ENCODE results near the gene RGS10.
"Not testable (repeated sequence)": the region's sequence is repeated elsewhere in the genome, so short reads cannot be mapped to it uniquely, and the experiment has no call there.

Gene RGS10

DNA sequence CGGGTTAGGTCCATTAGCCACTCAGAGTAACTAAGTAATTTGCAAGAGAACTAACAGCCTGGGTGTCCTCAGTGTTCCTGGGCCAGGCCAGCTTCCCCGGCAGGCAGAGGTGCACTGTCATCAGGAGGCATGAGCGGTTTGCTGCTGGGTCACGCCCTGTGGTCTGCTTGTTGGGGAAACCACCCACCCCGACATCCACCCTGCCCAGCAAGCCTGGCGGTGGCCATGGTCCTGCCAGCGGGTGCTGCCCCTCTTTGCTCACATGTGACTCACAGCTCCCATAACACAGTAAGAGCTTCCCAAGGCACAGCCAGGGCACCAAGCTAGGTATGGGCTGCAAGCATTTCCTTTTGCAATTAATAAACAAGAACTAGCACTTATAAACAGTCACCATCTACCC lies 75.9 kb downstream of the RGS10 start:
- no peaks in the 10 kb centered on the region for H3K9me3 Mint-ChIP-seq (ENCODE audit: low read depth)
- H3K27me3 Mint-ChIP-seq, result no peaks in the 10 kb centered on the region
- no peaks in the 10 kb centered on the region for H3K36me3 Mint-ChIP-seq
- peaks cover 10% of the 10 kb centered on the region for H3K4me1 Mint-ChIP-seq (ENCODE audit: low read depth)
- H3K4me3 Mint-ChIP-seq, result no peak overlapping the region
- H3K27ac Mint-ChIP-seq, result no peak overlapping the region

DNA sequence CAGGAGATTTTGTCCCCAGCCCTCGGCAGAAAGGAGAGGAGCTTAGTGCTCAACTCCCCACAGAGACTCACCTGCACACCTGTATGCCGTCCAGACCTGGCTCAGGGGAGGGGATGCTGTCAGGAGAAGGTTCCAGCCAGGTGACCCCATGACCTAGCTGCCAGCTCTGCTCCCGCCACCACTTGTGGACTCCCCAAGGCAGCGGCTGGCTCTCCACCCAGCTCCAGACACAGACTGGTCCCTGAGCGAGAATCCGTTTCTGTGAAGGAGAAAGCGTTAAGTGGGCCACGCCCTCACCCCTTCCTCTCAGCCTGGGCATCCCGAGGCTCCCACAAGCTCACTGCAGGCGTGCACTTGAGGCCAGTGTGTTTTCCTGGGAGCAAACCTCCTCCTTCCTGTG lies 76.4 kb downstream of the RGS10 start:
- Mint-ChIP-seq H3K27ac (no peak overlapping the region), H3K36me3 (no peaks in the 10 kb centered on the region), H3K4me1 (ENCODE audit: low read depth) (peaks cover 10% of the 10 kb centered on the region), H3K27me3 (no peaks in the 10 kb centered on the region), H3K9me3 (ENCODE audit: low read depth) (no peaks in the 10 kb centered on the region), H3K4me3 (no peak overlapping the region)

DNA sequence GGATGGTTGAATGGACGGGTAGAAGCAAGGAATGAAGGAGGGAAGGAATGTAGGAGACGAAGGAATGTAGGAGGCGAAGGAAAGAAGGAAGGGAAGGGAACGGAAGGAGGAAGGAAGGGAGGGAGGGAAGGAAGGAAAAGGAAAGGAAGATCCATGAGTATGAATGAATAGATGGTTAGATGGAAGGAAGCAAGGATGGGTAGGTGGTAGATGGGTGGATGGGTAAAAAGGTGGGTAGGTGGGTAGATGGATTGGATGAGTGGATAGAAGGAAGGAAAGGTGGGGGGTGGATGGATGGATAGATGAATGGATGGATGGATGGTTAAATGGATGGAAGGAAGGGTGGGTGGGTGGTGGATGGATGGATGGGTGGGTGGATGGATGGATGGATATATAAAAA lies 77.4 kb downstream of the RGS10 start:
- Mint-ChIP-seq H3K9me3 (ENCODE audit: low read depth) (no peaks in the 10 kb centered on the region), H3K27ac (no peak overlapping the region), H3K4me3 (no peak overlapping the region), H3K4me1 (ENCODE audit: low read depth) (peaks cover 12% of the 10 kb centered on the region), H3K27me3 (no peaks in the 10 kb centered on the region), H3K36me3 (no peaks in the 10 kb centered on the region)

DNA sequence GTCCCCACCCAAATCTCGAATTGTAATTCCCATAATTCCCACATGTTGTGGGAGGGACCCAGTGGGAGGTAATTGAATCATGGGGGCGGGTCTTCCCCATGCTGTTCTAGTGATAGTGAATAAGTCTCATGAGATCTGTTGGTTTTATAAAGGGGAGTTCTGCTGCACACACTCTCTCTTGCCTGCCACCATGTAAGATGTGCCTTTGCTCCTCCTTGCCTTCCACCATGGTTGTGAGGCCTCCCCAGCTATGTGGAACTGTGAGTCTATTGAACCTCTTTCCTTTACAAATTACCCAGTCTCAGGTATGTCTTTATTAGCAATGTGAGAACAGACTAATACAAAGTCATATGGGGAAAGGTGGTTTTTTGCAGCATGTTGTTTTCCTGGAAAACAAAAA lies 79.3 kb downstream of the RGS10 start:
- not testable (repeated sequence) for H3K9me3 Mint-ChIP-seq (ENCODE audit: low read depth); H3K36me3 Mint-ChIP-seq; H3K27ac Mint-ChIP-seq; H3K27me3 Mint-ChIP-seq; H3K4me3 Mint-ChIP-seq
- H3K4me1 Mint-ChIP-seq (ENCODE audit: low read depth), result peaks cover 12% of the 10 kb centered on the region

DNA sequence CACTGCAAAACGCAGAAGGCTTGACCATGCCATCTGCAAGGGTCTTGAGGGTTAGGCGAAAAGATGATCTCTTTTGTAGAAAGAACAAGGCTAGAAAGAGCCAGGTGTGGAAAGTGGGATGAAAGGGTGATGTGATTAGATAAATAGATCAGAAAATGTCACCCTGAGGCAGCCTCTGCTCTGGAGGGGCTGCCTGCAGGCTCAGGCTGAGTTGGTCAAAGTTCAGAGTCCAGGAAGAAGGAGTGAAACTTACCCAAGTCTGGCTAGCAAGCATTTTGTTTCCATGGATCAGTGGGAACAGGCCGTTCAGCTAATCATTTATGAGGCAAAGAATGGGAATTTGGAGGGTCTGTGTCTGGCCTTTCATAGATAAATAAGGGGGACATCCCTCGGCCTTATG lies 79.7 kb downstream of the RGS10 start:
- Mint-ChIP-seq H3K4me1 (ENCODE audit: low read depth) (peaks cover 12% of the 10 kb centered on the region), H3K4me3 (no peak overlapping the region), H3K27me3 (no peaks in the 10 kb centered on the region), H3K36me3 (no peaks in the 10 kb centered on the region), H3K9me3 (ENCODE audit: low read depth) (no peaks in the 10 kb centered on the region), H3K27ac (no peak overlapping the region)

DNA sequence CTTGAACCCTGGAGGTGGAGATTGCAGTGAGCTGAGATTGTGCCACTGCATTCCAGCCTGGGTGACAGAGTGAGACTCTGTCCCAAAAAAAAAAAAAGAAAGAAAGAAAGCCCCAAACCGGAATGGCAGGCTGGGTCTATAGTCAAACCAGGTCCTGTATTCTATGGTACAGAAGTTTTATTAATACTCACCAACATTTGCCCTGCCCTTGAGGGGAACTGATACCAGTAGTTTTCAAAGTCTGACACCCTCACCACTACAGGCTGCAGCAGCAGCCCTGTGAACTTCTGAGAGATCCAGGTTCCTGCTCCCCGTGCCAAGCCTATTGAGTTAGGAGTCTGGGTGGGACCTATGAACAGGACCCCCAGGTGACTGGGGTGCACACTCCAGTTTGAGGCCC lies 80.6 kb downstream of the RGS10 start:
- Mint-ChIP-seq H3K36me3 (no peaks in the 10 kb centered on the region), H3K27ac (no peak overlapping the region), H3K27me3 (no peaks in the 10 kb centered on the region), H3K9me3 (ENCODE audit: low read depth) (no peaks in the 10 kb centered on the region), H3K4me1 (ENCODE audit: low read depth) (peaks cover 11% of the 10 kb centered on the region), H3K4me3 (no peak overlapping the region)

DNA sequence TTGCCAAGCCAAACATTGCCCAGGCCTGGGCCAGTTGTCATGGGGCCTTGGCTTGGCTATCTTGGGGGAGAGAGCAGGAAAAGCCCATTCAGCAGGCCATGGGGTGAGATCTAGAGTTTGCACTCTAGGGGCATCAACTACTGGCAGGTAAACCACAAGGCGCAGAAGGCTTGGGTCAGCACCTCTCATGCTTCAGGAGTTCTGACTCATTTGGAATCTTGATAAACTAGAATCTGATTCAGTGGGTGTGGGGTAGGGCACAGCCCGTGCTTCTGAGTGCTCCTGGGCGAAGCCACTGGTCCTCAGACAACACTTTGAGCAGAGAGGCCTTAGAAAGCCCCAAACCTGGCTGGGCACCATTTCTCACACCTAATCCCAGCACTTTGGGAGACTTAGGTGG lies 81.1 kb downstream of the RGS10 start:
- Mint-ChIP-seq H3K27ac (no peak overlapping the region), H3K4me3 (no peak overlapping the region), H3K9me3 (ENCODE audit: low read depth) (no peaks in the 10 kb centered on the region), H3K27me3 (no peaks in the 10 kb centered on the region), H3K4me1 (ENCODE audit: low read depth) (peaks cover 5% of the 10 kb centered on the region), H3K36me3 (no peaks in the 10 kb centered on the region)

GRCh38 chr10:119460369-119461195 lies 81.9 kb downstream of the RGS10 start:
- no peaks in the 10 kb centered on the region for H3K36me3 Mint-ChIP-seq
- H3K4me1 Mint-ChIP-seq (ENCODE audit: low read depth), result peaks cover 2% of the 10 kb centered on the region
- no peak overlapping the region for H3K4me3 Mint-ChIP-seq
- H3K27ac Mint-ChIP-seq, result no peak overlapping the region
- no peaks in the 10 kb centered on the region for H3K9me3 Mint-ChIP-seq (ENCODE audit: low read depth)
- H3K27me3 Mint-ChIP-seq, result no peaks in the 10 kb centered on the region

DNA sequence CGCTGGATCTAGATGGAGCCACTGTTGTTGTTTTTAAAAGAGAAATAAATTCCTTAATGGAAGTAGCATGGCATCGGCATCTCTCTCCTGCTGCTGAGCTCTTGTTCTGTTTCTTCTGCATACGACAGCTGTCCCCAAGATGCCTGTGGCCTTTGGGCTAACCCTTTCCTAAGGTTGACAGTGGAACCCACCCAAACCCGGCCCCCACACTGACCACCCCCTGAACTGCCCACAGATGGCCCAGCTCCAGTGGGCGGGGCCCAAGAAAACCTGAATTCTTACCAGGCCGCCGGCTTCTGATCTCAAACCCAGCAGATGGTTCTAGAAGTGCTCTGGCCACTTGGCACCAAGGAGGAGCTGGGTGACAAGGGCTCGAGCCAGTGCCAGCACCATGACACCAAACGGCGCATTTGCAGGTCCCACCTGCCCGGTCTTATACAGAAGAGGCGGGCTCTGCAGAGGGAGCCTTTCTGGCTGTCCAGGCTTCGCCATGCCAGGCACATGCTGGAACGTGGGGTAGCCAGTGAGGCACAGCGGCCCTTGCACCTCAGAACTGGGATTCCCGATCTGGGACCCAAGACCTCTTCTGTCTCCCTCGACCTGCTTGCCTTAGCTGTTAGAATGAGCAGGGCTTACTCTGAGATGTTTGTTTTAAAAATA lies 82.7 kb downstream of the RGS10 start:
- no peaks in the 10 kb centered on the region for H3K36me3 Mint-ChIP-seq
- no peaks in the 10 kb centered on the region for H3K27me3 Mint-ChIP-seq

DNA sequence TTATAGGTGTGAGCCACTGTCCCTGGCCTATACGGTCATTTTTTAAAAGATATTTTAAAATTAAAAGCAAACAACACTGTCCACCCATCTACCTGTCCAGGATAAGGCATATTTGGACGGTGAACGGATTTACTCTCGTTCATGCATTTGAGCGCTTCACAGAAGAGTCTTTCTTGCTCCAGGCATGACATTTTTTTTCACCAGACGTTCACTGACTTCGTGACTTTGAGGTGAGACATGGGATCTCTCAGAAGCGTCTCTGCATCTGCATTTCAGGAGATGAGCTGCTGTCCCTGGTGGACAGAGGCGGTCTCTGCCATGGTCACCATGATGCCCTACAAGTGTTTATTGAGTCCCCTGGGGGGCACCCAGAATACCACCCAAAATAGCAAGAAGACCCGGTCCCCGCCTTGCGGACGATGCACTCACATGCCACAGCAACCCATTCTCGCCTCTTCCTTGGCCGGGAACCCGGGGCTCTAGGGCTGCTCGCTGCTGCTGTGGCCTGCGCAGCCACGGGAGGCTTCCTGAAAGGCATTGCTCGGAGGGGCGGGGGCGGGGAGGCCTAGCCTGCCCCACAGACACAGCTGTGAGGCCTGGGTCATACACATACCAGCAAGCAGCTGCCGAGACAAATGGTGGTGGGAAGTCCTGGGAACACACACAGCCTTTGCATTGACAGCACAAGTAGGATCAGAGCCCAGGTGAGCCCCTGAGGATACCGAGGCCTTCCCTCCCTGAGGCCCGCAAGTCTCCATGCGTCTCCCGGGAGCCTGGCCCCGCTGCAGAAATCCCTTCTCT lies 84.4 kb downstream of the RGS10 start:
- Mint-ChIP-seq H3K9me3 (ENCODE audit: low read depth) (no peaks in the 10 kb centered on the region), H3K4me1 (ENCODE audit: low read depth) (peaks cover 2% of the 10 kb centered on the region), H3K4me3 (no peak overlapping the region), H3K27me3 (no peaks in the 10 kb centered on the region), H3K36me3 (no peaks in the 10 kb centered on the region), H3K27ac (no peak overlapping the region)

More for the DNA sequence above, 82.7 kb downstream of the RGS10 start:
- H3K27ac Mint-ChIP-seq, result no peak overlapping the region
- no peak overlapping the region for H3K4me3 Mint-ChIP-seq
- H3K9me3 Mint-ChIP-seq (ENCODE audit: low read depth), result no peaks in the 10 kb centered on the region
- peaks cover 2% of the 10 kb centered on the region for H3K4me1 Mint-ChIP-seq (ENCODE audit: low read depth)

DNA sequence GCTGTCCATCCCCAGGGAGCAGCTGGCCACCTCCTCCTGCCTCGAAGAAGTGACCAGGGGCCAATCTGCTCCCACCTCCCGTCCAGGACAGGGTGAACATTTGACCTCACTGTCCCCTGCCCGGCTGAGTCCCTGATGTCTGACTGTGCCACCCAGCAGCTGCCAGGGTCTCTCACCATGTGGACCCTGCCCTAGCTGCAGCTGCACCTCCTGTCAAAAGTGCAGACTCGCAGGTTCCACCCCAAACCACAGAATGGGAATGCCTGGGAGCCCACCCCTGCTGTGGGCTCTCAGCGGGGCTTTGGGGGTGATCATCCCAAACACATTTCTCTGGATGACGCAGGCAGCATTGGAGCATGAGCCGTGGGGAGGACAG lies 86.1 kb downstream of the RGS10 start:
- Mint-ChIP-seq H3K27ac (no peak overlapping the region), H3K27me3 (no peaks in the 10 kb centered on the region), H3K9me3 (ENCODE audit: low read depth) (no peaks in the 10 kb centered on the region), H3K4me1 (ENCODE audit: low read depth) (peaks cover 2% of the 10 kb centered on the region), H3K4me3 (no peak overlapping the region), H3K36me3 (no peaks in the 10 kb centered on the region)

DNA sequence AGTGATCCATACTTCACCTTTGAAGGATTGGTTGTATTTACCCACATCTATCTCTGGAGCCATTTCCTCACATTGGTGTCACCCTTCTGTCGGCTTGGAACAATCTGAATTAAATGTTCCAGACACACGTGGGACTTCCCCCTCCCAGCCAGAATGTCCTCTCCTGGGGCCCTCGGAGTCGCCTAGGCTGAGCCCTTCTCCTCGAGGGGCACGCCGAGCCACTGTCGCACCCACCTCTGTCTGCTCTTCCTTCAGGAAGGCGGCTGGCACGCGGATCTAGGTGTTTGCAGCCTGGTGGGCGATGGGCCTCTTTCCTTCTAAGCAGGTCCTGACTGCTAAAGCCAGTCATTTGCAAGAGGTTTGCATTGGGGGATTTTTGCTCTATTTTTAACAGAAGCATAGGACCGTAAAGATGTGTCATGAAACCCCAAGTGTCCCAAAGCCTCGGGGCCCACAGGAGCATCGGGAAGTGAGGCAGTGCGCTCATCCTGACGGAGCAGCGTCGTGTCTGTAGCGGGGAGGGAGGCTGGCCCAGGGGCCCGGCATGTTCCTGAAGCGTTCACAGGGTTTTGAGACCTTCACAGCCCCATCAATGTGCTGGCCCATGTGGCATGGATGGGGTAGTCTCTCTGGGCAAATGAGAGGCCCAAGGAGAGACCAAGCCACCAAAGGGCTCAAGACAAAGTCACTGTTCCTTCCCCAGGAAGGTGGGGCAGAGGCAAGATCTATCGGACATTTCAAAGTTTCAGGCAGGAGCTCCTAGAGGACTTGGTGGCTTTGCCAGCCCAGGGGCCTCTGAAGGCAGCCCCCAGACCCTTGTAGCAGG lies 86.7 kb downstream of the RGS10 start:
- H3K27ac Mint-ChIP-seq, result no peak overlapping the region
- H3K36me3 Mint-ChIP-seq, result no peaks in the 10 kb centered on the region
- no peaks in the 10 kb centered on the region for H3K27me3 Mint-ChIP-seq
- H3K4me1 Mint-ChIP-seq (ENCODE audit: low read depth), result peaks cover 2% of the 10 kb centered on the region
- H3K4me3 Mint-ChIP-seq, result no peak overlapping the region
- H3K9me3 Mint-ChIP-seq (ENCODE audit: low read depth), result no peaks in the 10 kb centered on the region

DNA sequence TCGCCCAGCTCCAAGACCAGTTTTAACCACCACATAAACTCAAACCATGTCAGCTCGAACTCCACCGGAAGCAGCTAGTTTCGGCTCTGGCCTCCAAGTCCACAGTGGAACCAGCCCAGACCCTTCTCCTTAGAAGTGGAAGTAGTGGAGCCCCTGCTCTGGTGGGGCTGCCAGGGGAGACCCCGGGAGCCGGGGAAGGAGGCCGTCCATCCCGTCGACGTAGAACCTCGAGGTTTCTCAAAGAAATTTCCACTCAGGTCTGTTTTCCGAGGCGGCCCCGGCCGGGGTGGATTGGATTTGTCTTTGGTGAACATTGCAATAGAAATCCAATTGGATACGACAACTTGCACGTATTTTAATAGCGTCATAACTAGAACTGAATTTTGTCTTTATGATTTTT lies 87.5 kb downstream of the RGS10 start:
- Mint-ChIP-seq H3K27ac (no peak overlapping the region), H3K36me3 (peaks cover 2% of the 10 kb centered on the region), H3K27me3 (no peaks in the 10 kb centered on the region), H3K4me1 (ENCODE audit: low read depth) (no peaks in the 10 kb centered on the region), H3K4me3 (no peak overlapping the region), H3K9me3 (ENCODE audit: low read depth) (no peaks in the 10 kb centered on the region)

DNA sequence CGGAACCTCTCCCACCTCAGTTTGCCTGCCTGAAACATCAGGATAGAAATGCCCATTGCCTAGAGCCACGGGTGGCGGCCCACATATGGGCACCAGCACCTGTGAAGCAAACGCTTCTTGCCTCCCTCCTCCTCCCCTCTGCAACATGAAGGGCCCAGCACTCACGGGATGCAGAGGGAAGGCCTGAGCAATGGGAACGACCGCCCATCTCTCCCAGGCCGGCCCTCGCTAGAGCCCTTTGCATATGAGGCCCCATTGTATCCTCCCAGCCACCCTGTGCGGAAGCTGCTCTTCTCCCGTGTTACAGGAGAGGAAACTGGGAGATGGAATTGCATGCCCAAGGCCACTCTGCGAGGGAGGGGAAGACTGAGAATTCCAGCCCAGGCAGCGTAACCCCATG lies 88.2 kb downstream of the RGS10 start:
- H3K36me3 Mint-ChIP-seq, result peaks cover 2% of the 10 kb centered on the region
- no peak overlapping the region for H3K4me3 Mint-ChIP-seq
- no peaks in the 10 kb centered on the region for H3K9me3 Mint-ChIP-seq (ENCODE audit: low read depth)
- no peaks in the 10 kb centered on the region for H3K27me3 Mint-ChIP-seq
- H3K27ac Mint-ChIP-seq, result no peak overlapping the region
- no peaks in the 10 kb centered on the region for H3K4me1 Mint-ChIP-seq (ENCODE audit: low read depth)
